Measurements from ENCODE around the gene ZNF804A.

DNA sequence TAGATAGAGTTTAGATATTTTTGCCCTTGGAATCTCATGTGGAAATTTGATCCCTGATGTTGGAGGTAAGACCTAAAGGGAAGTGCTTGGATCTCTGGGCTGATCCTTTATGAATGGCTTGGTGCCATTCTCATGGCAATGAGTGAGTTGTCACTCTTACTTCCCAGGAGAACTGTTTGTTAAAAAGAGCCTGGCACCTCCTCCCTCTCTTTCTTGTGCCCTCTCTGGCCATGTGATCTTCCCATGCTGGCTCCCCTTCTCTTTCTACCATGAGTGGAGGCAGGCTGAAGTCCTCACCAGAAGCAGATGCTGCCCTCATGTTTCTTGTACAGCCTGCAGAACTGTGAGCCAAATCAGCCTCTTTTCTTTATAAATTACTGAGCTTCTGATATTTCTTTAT, 276.9 kb downstream of the ZNF804A start:
- TF ChIP-seq, protein P1, sequence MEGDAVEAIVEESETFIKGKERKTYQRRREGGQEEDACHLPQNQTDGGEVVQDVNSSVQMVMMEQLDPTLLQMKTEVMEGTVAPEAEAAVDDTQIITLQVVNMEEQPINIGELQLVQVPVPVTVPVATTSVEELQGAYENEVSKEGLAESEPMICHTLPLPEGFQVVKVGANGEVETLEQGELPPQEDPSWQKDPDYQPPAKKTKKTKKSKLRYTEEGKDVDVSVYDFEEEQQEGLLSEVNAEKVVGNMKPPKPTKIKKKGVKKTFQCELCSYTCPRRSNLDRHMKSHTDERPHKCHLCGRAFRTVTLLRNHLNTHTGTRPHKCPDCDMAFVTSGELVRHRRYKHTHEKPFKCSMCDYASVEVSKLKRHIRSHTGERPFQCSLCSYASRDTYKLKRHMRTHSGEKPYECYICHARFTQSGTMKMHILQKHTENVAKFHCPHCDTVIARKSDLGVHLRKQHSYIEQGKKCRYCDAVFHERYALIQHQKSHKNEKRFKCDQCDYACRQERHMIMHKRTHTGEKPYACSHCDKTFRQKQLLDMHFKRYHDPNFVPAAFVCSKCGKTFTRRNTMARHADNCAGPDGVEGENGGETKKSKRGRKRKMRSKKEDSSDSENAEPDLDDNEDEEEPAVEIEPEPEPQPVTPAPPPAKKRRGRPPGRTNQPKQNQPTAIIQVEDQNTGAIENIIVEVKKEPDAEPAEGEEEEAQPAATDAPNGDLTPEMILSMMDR (IDR thresholded peaks at IDR 0.05; ENCODE audit: low read depth, low read length, poor library complexity, severe bottlenecking): no peak
- no peak for TF ChIP-seq EZH2phosphoT487 (IDR thresholded peaks at IDR 0.05; ENCODE audit: borderline replicate concordance, low read length)
